HL-60 (cell line): ENCODE results near the gene TMEM222.

Experiments used
- DNase-seq, 2 experiments: peaks; one replicate each; pipeline ENCODE4 v3.0.0-alpha.2; 2010 to 2020; ENCODE audit warnings: low read depth in 1 of 2, low spot score in 1 of 2
- H3K27ac ChIP-seq: fragments of 250-450 bp; sonication (Bioruptor Pico); replicated peaks from 2 replicates; pipeline ENCODE4 v1.5.1; 2020; ENCODE audit warnings: mild to moderate bottlenecking, moderate library complexity
- H3K27me3 ChIP-seq: fragments of 250-450 bp; sonication (Bioruptor Pico); 2 replicates; pipeline ENCODE4 v1.5.1; 2021; ENCODE audit warnings: mild to moderate bottlenecking, moderate library complexity; ENCODE audit not compliant: insufficient read depth, poor library complexity, severe bottlenecking
- H3K4me3 ChIP-seq: replicated peaks from 2 replicates; pipeline ENCODE4 v1.5.1; 2011; ENCODE audit warnings: mild to moderate bottlenecking, control low read depth, low read length; ENCODE audit not compliant: insufficient read depth
- GABPA ChIP-seq: IDR thresholded peaks from 2 replicates; pipeline ENCODE4 v1.6.1; 2012; ENCODE audit warnings: low read depth
- POLR2AphosphoS5 ChIP-seq: IDR thresholded peaks from 2 replicates; pipeline ENCODE4 v1.6.1; 2012; ENCODE audit warnings: low read depth
- SPI1 ChIP-seq: IDR thresholded peaks from 2 replicates; pipeline ENCODE4 v1.6.1; 2012; ENCODE audit warnings: low read depth, mild to moderate bottlenecking, borderline replicate concordance
- TF ChIP-seq, protein P1 (sequence below): IDR thresholded peaks from one replicate; pipeline ENCODE4 v1.5.1; 2011; ENCODE audit warnings: low read length, control low read depth, inconsistent platforms; ENCODE audit not compliant: insufficient read depth
- TF ChIP-seq, protein P2 (sequence below): IDR thresholded peaks from 2 replicates; pipeline ENCODE4 v1.6.1; 2012; ENCODE audit warnings: low read depth; ENCODE audit not compliant: insufficient replicate concordance

Gene TMEM222

DNA sequence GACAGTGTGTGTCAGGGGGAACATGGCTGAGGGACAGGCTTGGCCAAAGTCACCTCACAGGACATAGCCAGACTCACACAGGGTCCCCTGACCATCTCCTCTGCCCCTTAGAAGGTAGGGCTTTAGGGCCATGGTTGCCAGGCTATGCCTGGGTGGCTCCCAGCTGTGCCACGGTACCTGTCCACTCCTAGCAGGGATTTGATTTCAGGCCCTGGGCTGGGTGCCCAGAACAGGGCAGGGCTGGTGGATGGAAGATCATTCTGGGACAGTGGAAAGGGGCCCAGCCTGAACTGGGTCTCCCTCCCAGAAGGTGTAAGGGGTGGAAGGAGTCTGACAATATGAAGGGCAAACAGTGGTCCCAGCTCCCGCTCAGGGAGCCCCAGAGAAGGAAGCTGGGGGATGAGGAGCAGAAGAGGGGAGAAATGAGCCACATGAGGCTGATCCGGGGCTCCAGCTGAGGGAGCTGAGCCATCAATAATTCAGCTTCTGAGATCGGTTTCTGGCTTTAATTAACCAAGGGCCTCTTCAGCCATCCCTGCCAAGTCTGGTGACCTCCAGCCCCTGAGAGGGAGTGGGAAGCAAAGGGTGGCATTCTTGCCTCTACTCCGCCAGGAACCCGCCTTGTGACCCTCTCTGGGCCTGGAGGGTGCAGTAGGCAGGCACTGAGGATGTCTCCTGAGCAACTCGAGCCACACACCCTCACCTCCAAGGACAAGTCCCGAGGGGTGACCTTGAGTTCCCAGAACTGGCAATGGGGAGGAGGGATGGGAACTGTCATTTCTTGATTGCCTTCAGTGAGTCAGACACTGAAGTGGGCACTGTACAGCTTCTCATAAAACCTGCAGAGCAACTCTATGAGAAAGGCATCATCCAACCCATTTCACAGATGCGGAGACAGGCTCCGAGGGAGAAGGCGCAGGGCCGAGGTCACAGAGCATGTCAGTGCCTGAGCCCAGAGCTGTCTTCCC, 59.1 kb downstream of the TMEM222 start:
- Histone ChIP-seq H3K27ac (no peak overlapping the region), H3K4me3 (no peak overlapping the region), H3K27me3 (peaks cover under 1% of the 10 kb centered on the region)
- DNase-seq: no peak
- no peak for TF ChIP-seq POLR2AphosphoS5
- TF ChIP-seq, protein P1, sequence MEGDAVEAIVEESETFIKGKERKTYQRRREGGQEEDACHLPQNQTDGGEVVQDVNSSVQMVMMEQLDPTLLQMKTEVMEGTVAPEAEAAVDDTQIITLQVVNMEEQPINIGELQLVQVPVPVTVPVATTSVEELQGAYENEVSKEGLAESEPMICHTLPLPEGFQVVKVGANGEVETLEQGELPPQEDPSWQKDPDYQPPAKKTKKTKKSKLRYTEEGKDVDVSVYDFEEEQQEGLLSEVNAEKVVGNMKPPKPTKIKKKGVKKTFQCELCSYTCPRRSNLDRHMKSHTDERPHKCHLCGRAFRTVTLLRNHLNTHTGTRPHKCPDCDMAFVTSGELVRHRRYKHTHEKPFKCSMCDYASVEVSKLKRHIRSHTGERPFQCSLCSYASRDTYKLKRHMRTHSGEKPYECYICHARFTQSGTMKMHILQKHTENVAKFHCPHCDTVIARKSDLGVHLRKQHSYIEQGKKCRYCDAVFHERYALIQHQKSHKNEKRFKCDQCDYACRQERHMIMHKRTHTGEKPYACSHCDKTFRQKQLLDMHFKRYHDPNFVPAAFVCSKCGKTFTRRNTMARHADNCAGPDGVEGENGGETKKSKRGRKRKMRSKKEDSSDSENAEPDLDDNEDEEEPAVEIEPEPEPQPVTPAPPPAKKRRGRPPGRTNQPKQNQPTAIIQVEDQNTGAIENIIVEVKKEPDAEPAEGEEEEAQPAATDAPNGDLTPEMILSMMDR: no peak
- no peak for TF ChIP-seq GABPA
- no peak for TF ChIP-seq SPI1
- TF ChIP-seq, protein P2, sequence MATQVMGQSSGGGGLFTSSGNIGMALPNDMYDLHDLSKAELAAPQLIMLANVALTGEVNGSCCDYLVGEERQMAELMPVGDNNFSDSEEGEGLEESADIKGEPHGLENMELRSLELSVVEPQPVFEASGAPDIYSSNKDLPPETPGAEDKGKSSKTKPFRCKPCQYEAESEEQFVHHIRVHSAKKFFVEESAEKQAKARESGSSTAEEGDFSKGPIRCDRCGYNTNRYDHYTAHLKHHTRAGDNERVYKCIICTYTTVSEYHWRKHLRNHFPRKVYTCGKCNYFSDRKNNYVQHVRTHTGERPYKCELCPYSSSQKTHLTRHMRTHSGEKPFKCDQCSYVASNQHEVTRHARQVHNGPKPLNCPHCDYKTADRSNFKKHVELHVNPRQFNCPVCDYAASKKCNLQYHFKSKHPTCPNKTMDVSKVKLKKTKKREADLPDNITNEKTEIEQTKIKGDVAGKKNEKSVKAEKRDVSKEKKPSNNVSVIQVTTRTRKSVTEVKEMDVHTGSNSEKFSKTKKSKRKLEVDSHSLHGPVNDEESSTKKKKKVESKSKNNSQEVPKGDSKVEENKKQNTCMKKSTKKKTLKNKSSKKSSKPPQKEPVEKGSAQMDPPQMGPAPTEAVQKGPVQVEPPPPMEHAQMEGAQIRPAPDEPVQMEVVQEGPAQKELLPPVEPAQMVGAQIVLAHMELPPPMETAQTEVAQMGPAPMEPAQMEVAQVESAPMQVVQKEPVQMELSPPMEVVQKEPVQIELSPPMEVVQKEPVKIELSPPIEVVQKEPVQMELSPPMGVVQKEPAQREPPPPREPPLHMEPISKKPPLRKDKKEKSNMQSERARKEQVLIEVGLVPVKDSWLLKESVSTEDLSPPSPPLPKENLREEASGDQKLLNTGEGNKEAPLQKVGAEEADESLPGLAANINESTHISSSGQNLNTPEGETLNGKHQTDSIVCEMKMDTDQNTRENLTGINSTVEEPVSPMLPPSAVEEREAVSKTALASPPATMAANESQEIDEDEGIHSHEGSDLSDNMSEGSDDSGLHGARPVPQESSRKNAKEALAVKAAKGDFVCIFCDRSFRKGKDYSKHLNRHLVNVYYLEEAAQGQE: no peak

DNA sequence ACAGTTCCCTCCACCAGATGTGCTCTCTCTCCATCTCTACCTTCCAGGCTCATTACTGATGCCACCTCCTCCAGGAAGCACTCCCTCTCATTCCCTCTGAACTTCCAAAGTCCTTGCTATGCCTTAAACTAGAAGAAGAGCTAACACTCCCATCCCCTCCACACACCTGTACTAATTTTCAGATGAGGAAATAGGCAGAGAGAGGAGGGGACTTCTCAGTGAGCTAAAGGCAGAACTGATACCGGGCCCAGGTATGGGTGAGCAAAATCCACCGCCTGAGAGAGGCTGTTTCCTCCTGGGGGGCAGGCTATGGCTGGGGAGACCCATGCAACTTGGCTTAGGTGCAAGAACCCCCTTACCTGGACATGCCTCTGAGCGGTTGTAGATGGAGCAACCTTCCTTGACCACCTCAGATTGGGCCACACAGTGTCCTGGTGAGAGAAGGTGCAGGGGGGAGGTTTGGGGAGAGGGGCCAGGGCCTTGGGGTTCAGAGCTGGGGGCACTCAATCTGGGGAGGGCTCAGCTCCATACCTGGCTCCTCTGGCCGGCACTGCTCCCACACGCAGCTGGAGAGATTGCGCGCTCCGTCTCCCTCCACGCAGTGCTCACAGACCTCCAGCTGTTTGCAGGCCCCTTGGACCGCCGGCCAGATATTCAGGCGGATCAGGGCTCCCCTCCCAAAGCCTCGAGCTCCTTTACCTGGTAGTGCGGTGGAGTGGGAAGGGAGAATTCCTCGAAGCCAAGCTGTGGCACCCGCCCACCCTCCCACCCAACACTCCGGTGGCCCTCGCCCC, 60.2 kb downstream of the TMEM222 start:
- peaks cover 2% of the 10 kb centered on the region for H3K27me3 ChIP-seq
- TF ChIP-seq SPI1 (no peak), POLR2AphosphoS5 (no peak), GABPA (no peak)
- TF ChIP-seq, protein P1: no peak
- TF ChIP-seq, protein P2: no peak
- H3K27ac ChIP-seq: no peak overlapping the region
- no peak overlapping the region for H3K4me3 ChIP-seq
- no peak for DNase-seq

DNA sequence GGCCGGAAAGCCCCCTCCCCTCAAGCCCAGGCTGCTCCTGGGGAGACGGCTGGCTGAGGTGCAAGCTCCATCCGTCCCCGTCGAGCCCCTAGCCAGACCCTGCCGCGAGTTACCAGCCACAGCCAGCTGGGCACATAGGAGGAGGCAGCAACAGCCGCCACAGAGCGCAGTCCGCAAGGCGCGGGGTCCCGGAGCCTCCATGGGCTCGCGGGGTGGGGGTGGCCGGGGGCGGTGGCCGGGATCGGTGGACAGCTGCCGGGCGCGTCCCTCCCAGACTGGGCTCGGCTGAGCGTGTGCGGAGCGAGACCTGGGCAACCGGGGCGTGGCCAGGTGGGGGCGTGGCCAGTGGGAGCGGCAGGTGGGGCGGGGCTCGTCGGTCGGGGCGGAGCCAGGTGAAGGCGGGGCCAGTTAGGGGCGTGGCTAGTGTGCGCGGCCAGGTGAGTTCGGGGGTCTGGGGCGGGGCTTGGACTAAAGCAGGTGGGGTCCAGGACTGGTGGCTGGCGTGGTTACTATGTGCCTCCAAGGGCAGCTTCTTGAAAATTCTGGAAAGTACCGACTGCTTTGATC, 61.2 kb downstream of the TMEM222 start, which contains the start of gene CD164L2:
TSS of gene CD164L2 (minus strand) at position 295 of the 567 bp plus-strand sequence. CDS start at position 201, 94 bp downstream.
- peaks cover 2% of the 10 kb centered on the region for H3K27me3 ChIP-seq
- DNase-seq: no peak
- TF ChIP-seq, protein P2: no peak
- TF ChIP-seq GABPA: no peak
- TF ChIP-seq POLR2AphosphoS5: no peak
- TF ChIP-seq, protein P1: no peak
- TF ChIP-seq SPI1: no peak
- no peak within 1 kb of the TSS for H3K4me3 ChIP-seq
- H3K27ac ChIP-seq: no peak within 1 kb of the TSS
